Cardiac muscle cell (in vitro differentiated cells and primary cell): ENCODE measurements around the gene FILIP1. TPM values are rescaled to one million over a fixed set of nuclear protein-coding genes. Genes with fewer than 3 reads are reported as not detected.

Experiments
- DNase-seq, 2 donors: peaks; one replicate each; pipeline versions ENCODE4 v3.0.0 to v3.0.0-alpha.2; 2010 to 2017; ENCODE audit warnings: low read depth in 1 of 2, low spot score in 1 of 2
- H3K27ac ChIP-seq: fragments of 200-600 bp; sonication (generic); 2 replicates; pipeline ENCODE4 v1.5.1; 2016
- H3K27me3 ChIP-seq: fragments of 200-600 bp; sonication (generic); 2 replicates; pipeline ENCODE4 v1.6.0; 2016; ENCODE audit warnings: control low read depth
- H3K36me3 ChIP-seq: fragments of 200-600 bp; sonication (generic); 2 replicates; pipeline ENCODE4 v1.5.1; 2016; ENCODE audit warnings: control low read depth
- H3K4me1 ChIP-seq: fragments of 200-600 bp; sonication (generic); 2 replicates; pipeline ENCODE4 v1.8.1; 2017; ENCODE audit warnings: low read depth, mild to moderate bottlenecking, mixed run types
- H3K4me3 ChIP-seq: fragments of 200-600 bp; sonication (generic); 2 replicates; pipeline ENCODE4 v1.5.1; 2016; ENCODE audit warnings: mild to moderate bottlenecking
- H3K9me3 ChIP-seq: fragments of 200-600 bp; sonication (generic); 2 replicates; pipeline ENCODE4 v1.5.1; 2017; ENCODE audit warnings: low read depth, mild to moderate bottlenecking, control low read depth
- CTCF ChIP-seq: IDR thresholded peaks from 2 replicates; pipeline ENCODE4 v1.5.1; 2012; ENCODE audit warnings: low read depth, mild to moderate bottlenecking, low read length
- polyA plus RNA-seq: library from polyadenylated mRNA; unstranded; fragments of >200 nt; fragmentation: Nextera tagmentation; extraction: Ambion mirVana; gene quantifications from 2 replicates; pipeline ENCODE4 v1.2.1, GENCODE V29; 2016
- total RNA-seq: library from RNA; depleted of rRNA; stranded (reverse); fragments of >200 nt; gene quantifications from 2 replicates; pipeline ENCODE4 v1.2.3, GENCODE V29; 2016

FILIP1 gene
- total and polyA plus RNA-seq, 2 experiments from 2014 or later: 64.8 to 107 TPM

GRCh38 chr6:75516757-75517156, 23.2 kb upstream of the FILIP1 start:
- Histone ChIP-seq H3K27ac (no peak overlapping the region), H3K4me1 (peaks cover 4% of the 10 kb centered on the region), H3K9me3 (no peaks in the 10 kb centered on the region), H3K4me3 (no peak overlapping the region), H3K36me3 (no peaks in the 10 kb centered on the region), H3K27me3 (no peaks in the 10 kb centered on the region)
- no peak for TF ChIP-seq CTCF
- no peak for DNase-seq

- no peak for TF ChIP-seq CTCF
- no peak overlapping the region for H3K27ac ChIP-seq
- no peak overlapping the region for H3K4me3 ChIP-seq
- H3K4me1 ChIP-seq: peaks cover 4% of the 10 kb centered on the region
- DNase-seq: no peak
- no peaks in the 10 kb centered on the region for H3K27me3 ChIP-seq
- H3K36me3 ChIP-seq: no peaks in the 10 kb centered on the region
- no peaks in the 10 kb centered on the region for H3K9me3 ChIP-seq
These were observed 19.0 kb upstream of the FILIP1 start for GRCh38 chr6:75512591-75512990.

- H3K4me1 ChIP-seq: peaks cover 7% of the 10 kb centered on the region
- H3K4me3 ChIP-seq: no peak overlapping the region
- H3K36me3 ChIP-seq: no peaks in the 10 kb centered on the region
- no peaks in the 10 kb centered on the region for H3K9me3 ChIP-seq
- no peak for TF ChIP-seq CTCF
- DNase-seq: no peak
- H3K27me3 ChIP-seq: no peaks in the 10 kb centered on the region
- H3K27ac ChIP-seq: no peak overlapping the region
These were observed 11.8 kb upstream of the FILIP1 start for GRCh38 chr6:75505424-75505823.

GRCh38 chr6:75504465-75505222, 11.0 kb upstream of the FILIP1 start:
- Histone ChIP-seq H3K4me3 (no peak overlapping the region), H3K27ac (no peak overlapping the region), H3K4me1 (peaks cover 7% of the 10 kb centered on the region), H3K9me3 (no peaks in the 10 kb centered on the region), H3K27me3 (no peaks in the 10 kb centered on the region), H3K36me3 (no peaks in the 10 kb centered on the region)
- peak; percentile 47 for TF ChIP-seq CTCF
- DNase-seq: peak in 1 of 2 donors; percentile 55

GRCh38 chr6:75503291-75503690, 9.7 kb upstream of the FILIP1 start:
- Histone ChIP-seq H3K9me3 (no peaks in the 10 kb centered on the region), H3K27me3 (no peaks in the 10 kb centered on the region), H3K27ac (no peak overlapping the region), H3K4me1 (peaks cover 14% of the 10 kb centered on the region), H3K4me3 (no peak overlapping the region), H3K36me3 (no peaks in the 10 kb centered on the region)
- no peak for TF ChIP-seq CTCF
- no peak for DNase-seq
